Measurements from ENCODE around the gene SLC39A9. TPM values are rescaled to one million over a fixed set of nuclear protein-coding genes. Genes with fewer than 3 reads are reported as not detected.

The SLC39A9 gene
- total and polyA plus RNA-seq, 10 of the 15 experiments (the other 5 are each of a cell fraction or from before 2014, with no cell fraction given): 19.9 to 109 (median 46.9) TPM

DNA sequence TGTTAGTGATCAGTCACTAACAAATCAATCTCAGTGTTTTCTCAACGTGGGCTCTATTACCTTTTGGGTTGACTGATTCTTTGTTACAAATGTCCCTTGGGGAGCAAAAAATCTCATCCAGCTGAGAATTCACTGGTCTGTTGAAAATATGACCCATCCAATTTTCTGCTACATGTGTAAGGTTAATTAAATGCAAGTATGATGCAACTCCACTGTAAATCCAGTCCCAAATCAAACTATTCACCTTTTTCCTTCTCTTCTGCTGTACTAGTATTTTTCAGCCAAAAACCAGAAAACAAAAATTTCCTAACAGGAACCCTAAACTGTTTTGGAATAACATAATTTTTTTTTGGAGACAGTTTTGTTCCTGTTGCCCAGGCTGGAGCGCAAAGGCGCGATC, 2.6 kb upstream of the SLC39A9 start:
- in situ Hi-C loops (cut with MboI) (no loop called here), intact Hi-C loops (cut with micrococcal nuclease; ENCODE audit: unreplicated experiment) (loop anchor here (10.0 kb wide), 1 partner anchor 219 kb away; the partner anchor contains the start of gene SUSD6)
- no peak overlapping the region for H2AFZ ChIP-seq (ENCODE audit: control insufficient read depth, low read depth, low read length)
- H3K9ac ChIP-seq (ENCODE audit: control insufficient read depth, insufficient read depth, low read length): peak overlapping the region; percentile 3
- FAIRE-seq: no peak
- RAD21 ChIA-PET (ENCODE audit: unreplicated experiment): interaction anchor here (1.0 to 11.7 kb wide), 7 partner anchors 9 to 64 kb away, joined by 4 to 143 read pairs (median 13); no protein-coding TSS in a partner anchor
- no peaks in the 10 kb centered on the region for H3K27me3 ChIP-seq (replicated peaks in 1 of 2; ENCODE audit: control insufficient read depth in 2 of 2, insufficient read depth in 2 of 2, low read length in 1 of 2)
- H3K79me2 ChIP-seq (ENCODE audit: control insufficient read depth, insufficient read depth, low read length): peaks cover 95% of the 10 kb centered on the region
- peak overlapping the region; percentile 32 for H3K27ac ChIP-seq (ENCODE audit: control insufficient read depth, insufficient read depth)
- H4K20me1 ChIP-seq (ENCODE audit: control insufficient read depth, insufficient read depth): no peaks in the 10 kb centered on the region
- H3K4me2 ChIP-seq (ENCODE audit: control insufficient read depth, insufficient read depth): peak overlapping the region; percentile 86
- WGBS (ENCODE audit: insufficient coverage, insufficient replicate concordance, low lambda C conversion rate, missing lambda C conversion rate): 77% methylated on average over 4 of the region's 4 CpGs
- no peak for DNase-seq (ENCODE audit: low read depth, low spot score)
- CTCF ChIA-PET: interaction anchor here (1.1 to 1.6 kb wide), 4 partner anchors 12 to 121 kb away, joined by 3 to 6 read pairs (median 3); no protein-coding TSS in a partner anchor
- SMC1A ChIA-PET (ENCODE audit: uncharacterized antibody, unreplicated experiment): interaction anchor here (0.9 to 4.4 kb wide), 14 partner anchors 8 to 67 kb away, joined by 3 to 24 read pairs (median 8); no protein-coding TSS in a partner anchor
- TF ChIP-seq MEF2B (IDR thresholded peaks at IDR 0.05; ENCODE audit: partially characterized antibody, poor library complexity, severe bottlenecking): peak; percentile 39
- TF ChIP-seq, protein P1, sequence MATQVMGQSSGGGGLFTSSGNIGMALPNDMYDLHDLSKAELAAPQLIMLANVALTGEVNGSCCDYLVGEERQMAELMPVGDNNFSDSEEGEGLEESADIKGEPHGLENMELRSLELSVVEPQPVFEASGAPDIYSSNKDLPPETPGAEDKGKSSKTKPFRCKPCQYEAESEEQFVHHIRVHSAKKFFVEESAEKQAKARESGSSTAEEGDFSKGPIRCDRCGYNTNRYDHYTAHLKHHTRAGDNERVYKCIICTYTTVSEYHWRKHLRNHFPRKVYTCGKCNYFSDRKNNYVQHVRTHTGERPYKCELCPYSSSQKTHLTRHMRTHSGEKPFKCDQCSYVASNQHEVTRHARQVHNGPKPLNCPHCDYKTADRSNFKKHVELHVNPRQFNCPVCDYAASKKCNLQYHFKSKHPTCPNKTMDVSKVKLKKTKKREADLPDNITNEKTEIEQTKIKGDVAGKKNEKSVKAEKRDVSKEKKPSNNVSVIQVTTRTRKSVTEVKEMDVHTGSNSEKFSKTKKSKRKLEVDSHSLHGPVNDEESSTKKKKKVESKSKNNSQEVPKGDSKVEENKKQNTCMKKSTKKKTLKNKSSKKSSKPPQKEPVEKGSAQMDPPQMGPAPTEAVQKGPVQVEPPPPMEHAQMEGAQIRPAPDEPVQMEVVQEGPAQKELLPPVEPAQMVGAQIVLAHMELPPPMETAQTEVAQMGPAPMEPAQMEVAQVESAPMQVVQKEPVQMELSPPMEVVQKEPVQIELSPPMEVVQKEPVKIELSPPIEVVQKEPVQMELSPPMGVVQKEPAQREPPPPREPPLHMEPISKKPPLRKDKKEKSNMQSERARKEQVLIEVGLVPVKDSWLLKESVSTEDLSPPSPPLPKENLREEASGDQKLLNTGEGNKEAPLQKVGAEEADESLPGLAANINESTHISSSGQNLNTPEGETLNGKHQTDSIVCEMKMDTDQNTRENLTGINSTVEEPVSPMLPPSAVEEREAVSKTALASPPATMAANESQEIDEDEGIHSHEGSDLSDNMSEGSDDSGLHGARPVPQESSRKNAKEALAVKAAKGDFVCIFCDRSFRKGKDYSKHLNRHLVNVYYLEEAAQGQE (IDR thresholded peaks at IDR 0.05; ENCODE audit: low read depth, low read length): no peak
- peaks cover 27% of the 10 kb centered on the region for H3K4me1 ChIP-seq (ENCODE audit: control insufficient read depth, insufficient read depth, low read length)
- BruUV-seq (replicated peaks): no TSS peak
- POLR2A ChIA-PET: interaction anchor here (0.7 to 7.1 kb wide), 3 partner anchors 10 to 46 kb away, joined by 3 to 100 read pairs (median 22); no protein-coding TSS in a partner anchor
- peaks cover 4 to 30% of the 10 kb centered on the region in 2 experiments for H3K36me3 ChIP-seq (ENCODE audit: control insufficient read depth in 2 of 2, insufficient read depth in 2 of 2, low read length in 1 of 2)
- no peak for ATAC-seq
- H3K4me3 ChIP-seq: peak overlapping the region; percentile 98; the same call in 1 of the 2 replicates
- H3K9me3 ChIP-seq (replicated peaks; ENCODE audit: control insufficient read depth, insufficient read depth, low read length): no peaks in the 10 kb centered on the region
